HEK293T (cell line): ENCODE results near the gene TPX2.

ENCODE experiments used
- CTCF ChIA-PET: fragments of 350-600 bp; formaldehyde crosslinking; extraction: SDS; loops from one replicate; lab custom pipeline; 2021; ENCODE audit warnings: antibody characterized with exemption, inconsistent platforms; lab: Yijun Ruan, JAX
- POLR2A ChIA-PET: fragments of 350-600 bp; formaldehyde crosslinking; extraction: SDS; loops from one replicate; lab custom pipeline; 2020; ENCODE audit warnings: antibody characterized with exemption, inconsistent platforms; lab: Yijun Ruan, JAX
- DNase-seq: peaks from one replicate; pipeline ENCODE4 v3.0.0; 2012; ENCODE audit warnings: mixed read lengths; ENCODE audit errors: extremely low spot score
- ARNT ChIP-seq: fragments of 450-650 bp; IDR thresholded peaks from 2 replicates; pipeline ENCODE4 v1.6.1; 2017; ENCODE audit warnings: mild to moderate bottlenecking
- BHLHE40 ChIP-seq: fragments of 450-650 bp; IDR thresholded peaks from 2 replicates; pipeline ENCODE4 v1.6.1; 2016; ENCODE audit warnings: mild to moderate bottlenecking, moderate library complexity, borderline replicate concordance
- CTBP1 ChIP-seq: fragments of 450-650 bp; IDR thresholded peaks from 2 replicates; pipeline ENCODE4 v1.6.1; 2016; ENCODE audit warnings: borderline replicate concordance
- ELF4 ChIP-seq: fragments of 450-650 bp; IDR thresholded peaks from 2 replicates; pipeline ENCODE4 v1.6.1; 2017; ENCODE audit warnings: antibody characterized with exemption
- FOXA1 ChIP-seq: fragments of 450-650 bp; IDR thresholded peaks from 2 replicates; pipeline ENCODE4 v1.6.1; 2016; ENCODE audit warnings: mild to moderate bottlenecking
- FOXK2 ChIP-seq: fragments of 450-650 bp; IDR thresholded peaks from 2 replicates; pipeline ENCODE4 v1.6.1; 2016; ENCODE audit warnings: mild to moderate bottlenecking
- FOXM1 ChIP-seq: fragments of 450-650 bp; IDR thresholded peaks from 2 replicates; pipeline ENCODE4 v1.6.1; 2017; ENCODE audit warnings: mild to moderate bottlenecking, borderline replicate concordance
- HDGF ChIP-seq: fragments of 450-650 bp; IDR thresholded peaks from 2 replicates; pipeline ENCODE4 v1.6.1; 2017; ENCODE audit warnings: antibody characterized with exemption, borderline replicate concordance
- L3MBTL2 ChIP-seq: fragments of 450-650 bp; conservative IDR thresholded peaks from 2 replicates; pipeline ENCODE4 v1.6.1; 2016; ENCODE audit warnings: mild to moderate bottlenecking
- LEF1 ChIP-seq: fragments of 450-650 bp; IDR thresholded peaks from 2 replicates; pipeline ENCODE4 v1.6.1; 2017; ENCODE audit warnings: mild to moderate bottlenecking, borderline replicate concordance
- NFRKB ChIP-seq: fragments of 450-650 bp; IDR thresholded peaks from 2 replicates; pipeline ENCODE4 v1.6.1; 2016; ENCODE audit warnings: mild to moderate bottlenecking, moderate library complexity
- PKNOX1 ChIP-seq: fragments of 450-650 bp; IDR thresholded peaks from 2 replicates; pipeline ENCODE4 v1.6.1; 2016
- SP1 ChIP-seq: fragments of 450-650 bp; IDR thresholded peaks from 2 replicates; pipeline ENCODE4 v1.6.1; 2017
- SUZ12 ChIP-seq: fragments of 450-650 bp; IDR thresholded peaks from 2 replicates; pipeline ENCODE4 v1.6.1; 2016; ENCODE audit warnings: mild to moderate bottlenecking
- TARDBP ChIP-seq: fragments of 450-650 bp; IDR thresholded peaks from 2 replicates; pipeline ENCODE4 v1.6.1; 2016
- ZNF384 ChIP-seq: fragments of 450-650 bp; IDR thresholded peaks from 2 replicates; pipeline ENCODE4 v1.6.1; 2016

Gene TPX2

GRCh38 chr20:31719644-31720485, 19.2 kb upstream of the TPX2 start:
- POLR2A ChIA-PET, result interaction anchor here (0.9 to 2.0 kb wide), 2 partner anchors 19 to 58 kb away, joined by 3 to 7 read pairs; partner anchors contain the start of gene TPX2
- CTCF ChIA-PET, result interaction anchor here (0.9 to 1.3 kb wide), 3 partner anchors 86 to 107 kb away, joined by 3 to 4 read pairs (median 3); no protein-coding TSS in a partner anchor
- TF ChIP-seq LEF1, result no peak
- no peak for TF ChIP-seq TARDBP
- DNase-seq, result no peak

GRCh38 chr20:31720486-31721407, 18.3 kb upstream of the TPX2 start:
- DNase-seq, result no peak
- TF ChIP-seq FOXA1 (no peak), CTBP1 (no peak), L3MBTL2 (no peak), SP1 (no peak), FOXK2 (no peak), ELF4 (no peak), SUZ12 (no peak), LEF1 (no peak), ARNT (no peak), BHLHE40 (no peak), FOXM1 (no peak), NFRKB (no peak), ZNF384 (no peak), TARDBP (no peak), HDGF (no peak), PKNOX1 (no peak)
- ChIA-PET CTCF (interaction anchor here (0.9 to 4.0 kb wide), 4 partner anchors 9 to 108 kb away, joined by 3 to 104 read pairs (median 4); no protein-coding TSS in a partner anchor), POLR2A (interaction anchor here (0.9 to 2.0 kb wide), 3 partner anchors 18 to 59 kb away, joined by 3 to 7 read pairs (median 3); partner anchors contain the start of gene TPX2)

DNA sequence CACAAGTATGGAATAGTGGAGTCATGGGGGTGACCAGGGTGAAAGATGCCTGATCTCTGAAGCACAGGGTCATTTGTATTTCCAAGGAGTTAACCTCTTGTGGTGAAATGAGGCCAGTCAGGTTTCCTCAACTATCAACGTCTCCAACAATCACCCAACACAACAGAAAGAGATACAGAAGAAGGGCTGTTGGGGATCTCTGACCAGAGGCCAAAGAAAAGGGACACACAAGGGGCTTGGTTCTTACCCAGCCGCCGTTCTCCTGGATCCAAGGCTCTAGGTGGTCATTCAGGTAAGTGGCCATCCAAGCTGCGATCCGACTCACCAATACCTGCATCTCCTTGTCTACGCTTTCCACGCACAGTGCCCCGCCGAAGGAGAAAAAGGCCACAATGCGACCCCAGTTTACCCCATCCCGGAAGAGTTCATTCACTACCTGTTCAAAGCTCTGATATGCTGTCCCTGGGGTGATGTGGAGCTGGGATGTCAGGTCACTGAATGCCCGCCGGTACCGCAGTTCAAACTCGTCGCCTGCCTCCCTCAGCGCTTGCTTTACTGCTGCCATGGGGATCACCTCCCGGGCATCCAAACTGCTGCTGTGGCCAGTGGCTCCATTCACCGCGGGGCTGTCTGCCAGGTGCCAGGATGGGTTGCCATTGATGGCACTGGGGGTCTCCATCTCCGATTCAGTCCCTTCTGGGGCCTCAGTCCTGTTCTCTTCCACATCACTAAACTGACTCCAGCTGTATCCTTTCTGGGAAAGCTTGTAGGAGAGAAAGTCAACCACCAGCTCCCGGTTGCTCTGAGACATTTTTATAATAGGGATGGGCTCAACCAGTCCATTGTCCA, 17.5 kb upstream of the TPX2 start:
- TF ChIP-seq BHLHE40 (no peak), FOXM1 (no peak), FOXA1 (no peak), SUZ12 (no peak)
- ChIA-PET POLR2A (interaction anchor here (0.7 to 3.6 kb wide), 5 partner anchors 8 to 87 kb away, joined by 3 to 114 read pairs (median 6); no protein-coding TSS in a partner anchor), CTCF (interaction anchor here (1.0 to 4.0 kb wide), 4 partner anchors 10 to 109 kb away, joined by 3 to 104 read pairs (median 4); no protein-coding TSS in a partner anchor)
- DNase-seq, result no peak

DNA sequence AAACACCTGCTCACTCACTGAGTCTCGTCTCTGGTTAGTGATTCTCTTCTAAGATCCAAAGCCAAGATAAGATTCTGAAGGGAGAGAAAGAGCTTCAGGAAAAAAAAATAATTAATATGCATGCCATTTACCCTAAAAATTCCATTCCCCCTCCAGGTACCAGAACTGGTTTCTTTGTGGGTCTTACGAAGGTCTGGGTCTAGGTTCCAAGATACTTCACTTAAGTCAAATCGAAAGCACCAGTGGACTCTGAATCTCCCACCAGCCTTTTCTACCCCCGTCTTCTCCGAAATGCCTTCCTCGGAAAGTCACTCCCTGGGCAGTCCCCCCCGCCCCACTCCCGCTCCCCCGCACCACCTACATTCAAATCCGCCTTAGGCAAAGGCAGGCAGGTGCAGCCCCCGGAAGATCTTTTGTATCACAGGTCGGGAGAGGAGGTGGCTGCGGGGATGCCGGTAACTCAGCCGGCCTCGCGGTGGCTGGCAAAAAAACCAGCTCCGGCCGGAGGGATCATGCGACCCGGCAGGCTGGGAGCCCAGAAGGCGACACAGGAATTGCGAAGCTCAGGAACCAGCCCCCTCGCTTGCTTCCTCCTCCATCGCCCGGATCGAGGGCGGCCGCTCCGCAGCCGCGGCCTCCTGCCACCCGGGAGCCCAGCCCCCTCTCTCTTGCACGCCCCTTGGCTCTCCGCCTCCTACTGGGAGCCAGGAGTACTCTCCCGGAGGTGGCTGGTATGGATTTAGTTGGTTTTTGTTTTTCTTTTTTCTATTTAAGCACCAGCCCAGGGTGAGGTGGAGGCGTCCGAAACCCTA, 16.6 kb upstream of the TPX2 start, which contains the start of gene BCL2L1:
TSS of gene BCL2L1 (minus strand) at position 612 of the 812 bp plus-strand sequence. CDS start 650 bp downstream, outside the sequence.
- no peak for TF ChIP-seq PKNOX1
- TF ChIP-seq SUZ12, result no peak
- TF ChIP-seq ARNT, result no peak
- no peak for TF ChIP-seq TARDBP
- no peak for TF ChIP-seq FOXK2
- no peak for TF ChIP-seq SP1
- no peak for TF ChIP-seq FOXA1
- no peak for TF ChIP-seq CTBP1
- no peak for TF ChIP-seq ZNF384
- no peak for TF ChIP-seq ELF4
- no peak for TF ChIP-seq FOXM1
- no peak for TF ChIP-seq LEF1
- TF ChIP-seq BHLHE40, result no peak
- DNase-seq, result peak; percentile 78
- ChIA-PET POLR2A (interaction anchor here (0.7 to 3.6 kb wide), 10 partner anchors 9 to 117 kb away, joined by 3 to 114 read pairs (median 5); partner anchors contain the start of genes ID1 and TPX2), CTCF (interaction anchor here (0.6 to 4.0 kb wide), 14 partner anchors 8 to 133 kb away, joined by 3 to 104 read pairs (median 6); no protein-coding TSS in a partner anchor)

DNA sequence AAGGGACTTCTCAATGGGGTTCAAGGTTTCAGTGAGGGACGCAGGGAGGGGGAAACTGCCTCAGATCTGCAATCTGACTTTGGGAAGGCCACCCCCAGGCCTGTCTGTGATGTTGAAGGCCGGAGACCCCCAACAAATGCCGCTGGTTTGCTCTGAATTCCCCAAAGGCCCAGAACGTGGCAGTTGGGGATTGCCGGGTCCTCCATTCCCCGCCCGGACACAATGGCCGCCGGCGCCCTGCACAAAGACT, 16.1 kb upstream of the TPX2 start:
- no peak for DNase-seq
- ChIA-PET CTCF (interaction anchor here (0.7 to 4.0 kb wide), 17 partner anchors 9 to 155 kb away, joined by 3 to 104 read pairs (median 5); no protein-coding TSS in a partner anchor), POLR2A (interaction anchor here (1.0 to 3.6 kb wide), 11 partner anchors 9 to 150 kb away, joined by 3 to 114 read pairs (median 6); partner anchors contain the start of genes ID1 and TPX2)
- TF ChIP-seq FOXK2 (no peak), HDGF (no peak), BHLHE40 (no peak), L3MBTL2 (no peak; the same call in none of the 2 replicates), ZNF384 (no peak), FOXA1 (no peak), CTBP1 (no peak), NFRKB (no peak), SUZ12 (no peak), TARDBP (no peak), ARNT (no peak), ELF4 (no peak)
